WTC11 (cell line): ENCODE measurements around the gene TMEM266.

Experiments
- CTCF ChIP-seq: fragments of 200-600 bp; IDR thresholded peaks from 2 replicates; pipeline ENCODE4 v1.8.0; 2022; ENCODE audit warnings: antibody characterized with exemption
- E2F5 ChIP-seq: sonication (generic); formaldehyde crosslinking; IDR thresholded peaks from 2 replicates; pipeline ENCODE4 v1.8.1; 2022; ENCODE audit warnings: mild to moderate bottlenecking, moderate library complexity, missing genetic modification reagents
- FOXJ3 ChIP-seq: sonication (generic); formaldehyde crosslinking; IDR thresholded peaks from 2 replicates; pipeline ENCODE4 v1.9.0; 2021; ENCODE audit warnings: missing genetic modification reagents, mild to moderate bottlenecking, borderline replicate concordance
- FOXK1 ChIP-seq: sonication (generic); formaldehyde crosslinking; IDR thresholded peaks from 2 replicates; pipeline ENCODE4 v1.8.0; 2022; ENCODE audit warnings: mild to moderate bottlenecking, moderate library complexity, missing genetic modification reagents

- TF ChIP-seq FOXK1, result no peak
- TF ChIP-seq FOXJ3 (CRISPR knock-in tag), result no peak
- TF ChIP-seq CTCF, result no peak
- TF ChIP-seq E2F5 (CRISPR knock-in tag), result no peak
Observed at GRCh38 chr15:76075046-76075445, 15.3 kb downstream of the TMEM266 start.
